Dedifferentiated amniotic fluid mesenchymal stem cell (primary cell): ENCODE measurements around the gene ECE1.
"Not testable (repeated sequence)": the region's sequence is repeated elsewhere in the genome, so short reads cannot be mapped to it uniquely, and the experiment has no call there.

Source experiments
- DNase-seq: peaks from one replicate; pipeline ENCODE4 v3.0.0-alpha.2; 2016; ENCODE audit errors: extremely low spot score

ECE1 gene

DNA sequence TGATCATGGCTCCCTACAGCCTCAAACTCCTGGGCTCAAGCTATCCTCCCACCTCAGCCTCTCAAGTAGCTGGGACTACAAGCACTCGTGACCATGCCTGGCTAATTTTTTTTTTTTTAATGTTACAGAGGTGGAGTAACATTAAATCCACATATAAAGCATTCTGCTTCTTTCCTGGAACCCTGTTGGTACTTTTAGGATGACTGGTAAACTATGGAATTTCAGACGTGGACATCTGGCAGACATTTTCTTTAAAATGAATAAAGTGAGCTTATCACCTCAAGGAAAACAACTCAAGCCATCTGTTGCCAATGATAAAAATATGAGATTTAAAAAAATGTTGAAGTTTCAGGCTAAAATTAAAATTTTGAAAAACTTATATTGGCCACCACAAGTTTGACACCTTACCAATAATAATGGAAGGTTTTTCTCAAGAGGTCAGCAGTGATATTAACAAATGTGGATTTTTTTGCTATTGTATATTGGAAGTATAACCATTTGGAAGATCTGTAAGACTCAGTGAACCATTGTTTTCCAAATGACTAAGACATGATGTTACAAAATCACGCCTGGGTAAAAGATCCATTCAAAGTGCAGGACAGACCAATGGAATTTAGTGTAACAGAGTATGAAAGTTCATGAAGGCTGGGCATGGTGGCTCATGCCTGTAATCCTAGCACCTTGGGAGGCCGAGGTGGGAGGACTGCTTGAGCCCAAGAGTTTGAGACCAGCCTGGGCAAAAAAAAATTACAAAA is 60.8 kb downstream of the ECE1 start:
- DNase-seq = no peak

DNA sequence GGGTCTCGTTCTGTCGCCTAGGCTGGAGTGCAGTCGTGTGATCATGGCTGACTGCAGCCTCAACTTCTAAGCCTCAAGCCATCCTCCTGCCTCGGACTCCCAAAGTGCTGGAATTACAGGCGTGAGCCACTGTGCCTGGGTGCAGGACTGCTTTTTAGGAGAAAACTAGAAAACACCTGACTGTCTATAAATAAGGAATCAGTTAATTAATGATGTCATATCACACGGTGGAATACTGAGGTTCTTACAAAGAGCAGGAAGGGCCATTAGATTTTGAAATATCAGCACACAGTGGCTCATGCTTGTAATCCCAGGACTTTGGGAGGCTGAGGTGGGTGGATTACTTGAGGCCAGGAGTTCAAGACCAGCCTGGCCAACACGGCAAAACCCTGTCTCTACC is 62.0 kb downstream of the ECE1 start:
- DNase-seq = not testable (repeated sequence)

DNA sequence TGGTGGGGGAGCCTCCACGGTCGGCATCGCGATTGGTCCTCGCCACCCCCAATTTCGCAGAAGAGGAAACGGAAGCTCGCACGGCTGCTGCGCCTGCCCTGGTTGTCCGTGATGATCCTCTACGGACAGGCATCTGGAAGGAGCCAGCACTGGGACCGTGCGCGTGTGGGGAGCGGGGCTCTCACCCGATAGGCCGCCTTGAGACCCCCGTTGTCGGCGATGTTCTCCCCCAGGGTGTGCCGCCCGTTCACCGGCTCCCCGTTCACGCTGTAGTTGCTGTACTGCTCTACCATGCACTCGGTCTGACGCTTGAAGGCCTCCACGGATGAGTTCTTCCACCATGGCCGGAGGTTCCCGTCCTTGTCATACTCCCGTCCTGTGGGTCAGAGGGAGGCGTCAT is 65.2 kb downstream of the ECE1 start:
- no peak for DNase-seq

DNA sequence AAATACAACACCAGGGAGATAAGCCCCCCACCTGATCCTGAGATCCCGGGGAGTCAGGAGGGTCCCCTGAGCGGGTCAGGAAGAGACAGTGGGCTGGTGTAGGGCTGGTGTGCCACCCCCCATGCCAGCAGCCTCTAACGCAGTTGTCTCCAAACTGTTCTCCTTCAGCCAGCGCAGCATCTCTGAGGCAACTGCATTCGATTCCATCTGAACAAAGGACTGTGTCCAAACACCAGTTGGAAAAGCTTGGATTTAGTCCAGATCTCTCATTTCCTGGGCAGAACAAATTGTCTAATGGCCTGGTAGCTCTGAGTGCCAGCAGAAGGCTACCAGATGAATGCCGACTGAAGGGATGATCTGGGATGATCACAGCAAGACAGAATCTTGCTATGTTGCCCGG is 69.4 kb downstream of the ECE1 start:
- no peak for DNase-seq

DNA sequence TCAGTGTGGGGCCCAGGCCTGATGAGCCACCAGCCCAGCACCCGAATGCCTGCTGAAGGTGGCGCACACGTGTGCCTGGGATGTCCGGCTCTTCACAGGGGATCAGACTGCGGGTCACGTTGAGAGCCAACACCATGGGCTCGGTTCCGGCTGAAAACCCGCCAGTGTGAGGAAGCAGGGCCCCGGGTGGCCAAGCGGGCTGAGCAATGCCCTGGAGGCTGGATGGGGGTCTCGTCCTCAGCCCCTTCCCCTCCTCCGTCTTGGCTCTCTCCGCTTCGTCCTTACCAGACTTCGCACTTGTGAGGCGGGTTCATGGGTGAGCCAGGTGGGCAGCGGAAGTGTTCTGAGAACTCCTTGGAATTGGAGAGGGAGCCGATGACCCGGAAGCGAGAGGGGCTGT is 70.6 kb downstream of the ECE1 start:
- DNase-seq = no peak

DNA sequence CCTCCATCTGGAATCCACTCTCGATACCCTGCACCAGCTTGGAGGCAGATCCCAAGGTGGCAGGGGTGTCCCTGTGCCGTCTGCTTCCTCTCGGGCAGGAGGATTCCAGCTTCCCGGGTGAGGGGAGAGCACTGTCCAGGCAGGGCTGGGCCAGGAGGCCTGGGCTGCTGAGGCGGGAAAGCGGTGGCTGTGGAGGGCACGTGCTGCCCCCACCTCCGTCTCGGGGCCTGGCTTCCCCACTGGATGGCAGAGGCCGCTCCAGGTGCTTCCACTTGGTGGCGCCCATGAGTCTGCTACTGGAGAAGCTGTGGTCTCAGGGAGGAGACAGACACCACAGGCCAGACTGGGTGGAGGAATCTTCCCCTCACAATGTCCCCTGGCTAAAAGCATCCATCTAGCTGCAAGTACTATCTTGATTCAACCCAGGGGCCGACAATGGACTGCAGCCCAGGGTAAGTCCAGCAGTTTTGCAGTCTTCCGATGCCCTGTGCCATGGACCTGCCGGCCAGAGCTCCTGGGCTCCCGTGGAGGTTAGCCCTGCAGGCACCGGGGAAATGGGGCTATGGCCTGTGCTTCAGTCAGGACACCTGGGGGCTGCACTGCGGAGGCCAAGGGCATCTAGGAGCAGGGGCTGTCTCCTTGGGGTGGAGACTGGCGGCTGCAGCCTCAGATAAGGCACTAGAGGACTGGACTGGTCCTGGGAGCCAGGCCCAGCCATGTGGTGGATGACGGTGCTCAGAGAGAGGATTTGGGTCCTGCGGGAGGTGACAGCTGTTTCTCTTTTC is 72.3 kb downstream of the ECE1 start:
- DNase-seq = no peak

DNA sequence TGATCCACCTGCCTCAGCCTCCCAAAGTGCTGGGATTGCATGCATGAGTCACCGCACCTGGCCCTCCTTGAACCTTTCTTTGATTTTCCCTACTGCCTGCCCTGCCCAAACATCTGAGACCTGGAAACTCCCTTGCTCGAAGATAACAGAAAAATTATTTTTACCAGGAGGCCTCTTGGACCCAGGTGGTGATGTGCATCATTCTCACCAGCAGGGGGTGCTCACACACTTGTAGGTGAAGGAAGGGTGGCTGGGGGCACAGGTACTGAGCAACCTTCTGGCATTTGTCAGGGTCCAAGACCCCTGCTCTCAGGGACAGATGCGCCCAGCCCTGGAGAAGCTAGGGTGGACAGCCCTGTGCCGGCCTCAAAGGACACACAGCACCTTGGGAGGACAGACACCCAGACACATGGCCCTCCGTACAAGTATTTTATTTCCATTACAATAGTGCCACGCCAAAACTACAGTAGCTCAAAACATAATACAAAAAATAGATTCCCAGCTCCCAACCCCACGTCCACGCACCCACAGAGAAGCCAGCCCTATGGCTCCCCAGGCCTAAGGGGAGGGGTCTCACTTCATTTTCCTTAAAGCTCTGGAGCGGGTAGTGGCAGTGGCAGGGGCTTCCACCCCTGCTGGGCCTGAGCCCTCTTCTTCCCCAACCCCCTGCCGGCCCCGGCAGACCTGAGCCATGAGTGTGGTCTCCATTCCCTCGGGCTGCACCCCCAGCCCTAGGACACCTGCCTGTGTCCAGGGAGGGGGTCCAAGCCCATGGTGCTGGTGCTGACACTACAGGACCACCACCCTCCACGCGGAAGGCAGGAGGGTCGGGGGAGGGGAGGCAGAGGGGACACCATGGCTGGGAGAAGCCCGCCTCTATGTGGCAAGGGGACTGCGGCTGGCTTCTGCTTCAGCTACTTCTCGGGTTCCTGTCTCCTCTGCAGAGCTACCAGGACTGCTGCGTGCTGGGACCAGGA is 73.1 kb downstream of the ECE1 start:
- no peak for DNase-seq

DNA sequence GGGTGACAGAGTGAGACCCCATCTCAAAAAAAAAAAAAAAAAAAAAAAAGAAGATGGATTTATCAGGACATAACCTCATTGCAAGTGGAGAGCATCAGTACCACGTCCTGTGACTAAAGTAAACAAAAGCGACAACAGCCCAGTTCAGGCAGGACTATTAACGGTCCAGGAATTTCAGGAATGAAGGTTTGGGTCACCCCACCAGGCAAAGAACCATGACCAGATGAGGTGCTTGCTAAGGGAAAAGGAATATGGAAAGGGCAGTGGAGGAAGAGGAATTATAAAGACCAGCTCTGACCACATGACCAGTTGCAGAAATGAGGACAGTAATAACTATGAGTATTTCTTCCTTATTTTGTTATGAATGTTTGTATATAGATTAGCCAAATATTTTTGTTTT is 78.1 kb downstream of the ECE1 start:
- no peak for DNase-seq

DNA sequence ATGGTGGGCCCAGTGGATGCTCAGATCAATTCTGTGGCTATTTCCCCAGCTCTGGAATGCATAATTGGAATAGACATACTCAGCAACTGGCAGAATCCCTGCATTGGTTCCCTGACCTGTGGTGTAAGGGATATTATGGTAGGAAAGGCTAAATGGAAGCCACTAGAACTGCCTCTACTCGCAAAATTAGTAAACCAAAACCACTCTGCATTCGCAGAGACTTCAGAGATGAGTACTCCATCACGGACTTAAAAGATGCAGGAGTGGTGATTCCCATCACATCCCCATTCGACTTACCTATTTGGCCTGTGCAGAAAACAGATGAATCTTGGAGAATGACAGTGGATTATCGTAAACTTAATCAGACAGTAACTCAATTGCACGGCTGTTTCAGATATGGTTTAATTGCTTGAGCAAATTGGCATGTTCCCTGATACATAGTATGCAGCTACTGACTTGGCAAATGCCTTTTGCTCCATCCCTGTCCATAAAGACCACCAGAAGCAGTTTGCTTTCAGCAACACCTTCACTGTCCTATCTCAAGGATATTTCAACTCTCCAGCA is 82.0 kb downstream of the ECE1 start:
- not testable (repeated sequence) for DNase-seq

DNA sequence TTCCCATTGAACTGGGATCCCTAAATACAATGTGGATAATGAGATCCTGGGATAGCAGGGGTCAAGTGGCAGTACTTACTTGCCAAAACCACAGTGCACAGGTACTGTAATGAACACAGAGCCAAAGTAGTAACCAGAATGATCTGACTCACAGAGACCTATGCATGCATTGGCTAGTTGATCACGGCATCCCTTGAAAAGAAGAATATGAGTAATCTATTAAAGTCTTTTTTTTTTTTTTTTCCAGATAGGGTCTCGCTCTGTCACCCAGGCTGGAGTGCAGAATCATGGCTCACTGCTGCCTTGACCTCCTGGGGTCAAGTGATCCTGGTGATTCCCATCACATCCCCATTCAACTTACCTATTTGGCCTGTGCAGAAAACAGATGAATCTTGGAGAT is 84.1 kb downstream of the ECE1 start:
- no peak for DNase-seq

DNA sequence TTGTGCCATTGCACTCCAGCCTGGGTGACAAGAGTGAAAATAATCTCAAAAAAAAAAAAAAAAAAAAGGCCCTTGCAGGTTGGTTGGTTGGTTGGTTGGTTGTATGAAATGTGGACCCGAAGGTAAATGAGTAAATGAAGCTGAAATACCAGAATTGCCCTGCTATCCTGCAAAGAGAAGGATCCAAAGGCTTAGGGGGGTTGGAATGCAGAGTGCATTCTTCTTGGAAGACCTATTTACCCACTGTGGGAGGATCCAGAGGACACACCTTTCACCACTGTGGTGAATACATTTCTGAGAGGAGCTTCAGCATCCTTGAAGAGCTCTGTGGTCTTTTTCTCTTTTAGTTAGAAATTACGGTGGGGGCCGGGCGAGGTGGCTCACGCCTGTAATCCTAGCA is 84.8 kb downstream of the ECE1 start:
- DNase-seq = no peak

DNA sequence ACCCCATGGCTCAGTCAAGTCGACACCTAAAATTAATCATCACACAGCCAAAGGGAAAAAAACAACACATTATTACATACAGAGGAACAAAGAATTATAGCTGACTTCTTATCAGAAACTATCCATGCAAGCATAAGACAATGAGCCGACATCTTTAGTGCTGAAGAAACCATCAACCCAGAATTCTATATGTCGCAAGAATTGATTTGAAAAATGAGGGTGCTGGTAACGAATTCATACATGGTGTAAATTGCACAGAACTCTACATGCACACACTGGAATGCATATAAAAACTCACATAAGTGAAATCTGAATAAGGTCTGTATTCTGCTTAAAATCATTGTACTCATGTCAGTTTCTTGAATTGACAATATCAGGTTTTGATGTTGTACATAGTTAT is 88.6 kb downstream of the ECE1 start:
- DNase-seq = no peak

DNA sequence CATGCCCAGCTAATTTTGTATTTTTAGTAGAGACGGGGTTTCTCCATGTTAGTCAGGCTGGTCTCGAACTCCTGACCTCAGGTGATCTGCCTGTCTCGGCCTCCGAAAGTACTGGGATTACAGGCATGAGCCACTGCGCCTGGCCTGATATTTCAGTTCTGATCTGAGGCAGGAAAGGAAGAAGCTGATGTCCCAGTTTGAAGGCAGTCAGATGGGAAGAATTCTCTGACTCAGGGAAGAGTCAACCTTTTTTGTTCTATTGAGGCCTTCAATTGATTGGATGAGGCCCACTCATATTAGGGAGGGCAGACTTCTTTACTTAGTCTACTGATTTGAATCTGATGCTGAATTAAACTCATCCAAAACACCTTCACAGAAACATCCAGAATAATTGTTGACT is 89.0 kb downstream of the ECE1 start:
- DNase-seq = not testable (repeated sequence)

DNA sequence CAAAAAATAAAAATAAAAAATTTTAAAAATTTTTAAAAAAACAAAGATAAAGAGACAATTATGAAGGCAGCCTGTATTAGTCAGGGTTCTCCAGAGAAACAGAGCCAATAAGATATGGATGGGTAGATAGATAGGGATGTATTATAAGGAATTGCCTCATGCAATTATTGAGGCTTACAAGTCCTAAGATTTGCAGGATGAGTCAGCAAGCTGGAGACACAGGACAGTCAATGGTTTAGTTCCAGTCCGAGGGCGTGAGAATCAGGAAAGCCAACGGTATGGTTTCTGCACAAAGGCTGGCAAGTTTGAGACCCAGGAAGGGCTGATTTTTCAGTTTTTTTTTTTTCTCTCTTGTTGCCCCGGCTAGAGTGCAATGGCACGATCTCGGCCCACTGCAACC is 89.5 kb downstream of the ECE1 start:
- no peak for DNase-seq

DNA sequence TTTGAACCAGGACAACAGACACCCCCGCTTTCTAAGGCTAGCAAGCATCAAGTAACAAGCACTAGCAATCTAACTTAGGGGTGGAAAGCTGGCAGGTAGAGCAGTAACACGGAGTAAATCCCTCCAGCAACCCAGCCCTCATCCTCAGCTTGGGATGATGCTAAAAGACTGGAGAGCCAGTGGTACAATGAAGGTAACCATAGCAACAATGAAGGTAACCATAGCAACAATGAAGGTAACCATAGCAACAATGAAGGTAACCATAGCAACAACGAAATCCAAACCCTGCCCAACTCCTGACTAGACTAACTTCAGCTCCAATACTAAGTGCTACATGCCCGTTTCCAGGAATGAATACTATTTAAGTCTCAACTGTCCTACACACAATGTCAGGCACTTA is 91.3 kb downstream of the ECE1 start:
- DNase-seq = no peak

DNA sequence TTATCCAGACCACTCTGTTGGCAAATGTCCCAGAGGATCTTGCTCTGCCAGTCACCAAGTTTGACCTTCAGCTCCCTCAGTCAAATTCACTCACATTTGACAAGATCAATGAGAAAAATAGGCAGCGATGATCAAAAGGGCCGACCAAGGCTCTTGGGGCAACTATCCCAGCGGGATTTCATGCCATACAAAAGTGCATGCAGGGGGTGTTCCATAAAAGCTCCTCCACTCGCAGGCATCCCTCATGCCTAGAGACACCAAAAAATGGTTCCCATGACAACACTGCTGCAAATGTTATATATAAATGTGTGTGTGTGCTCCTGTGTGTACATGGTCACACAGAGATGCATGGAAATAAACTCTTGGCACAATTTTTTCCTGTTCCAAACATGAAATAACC is 97.4 kb downstream of the ECE1 start:
- DNase-seq = no peak

DNA sequence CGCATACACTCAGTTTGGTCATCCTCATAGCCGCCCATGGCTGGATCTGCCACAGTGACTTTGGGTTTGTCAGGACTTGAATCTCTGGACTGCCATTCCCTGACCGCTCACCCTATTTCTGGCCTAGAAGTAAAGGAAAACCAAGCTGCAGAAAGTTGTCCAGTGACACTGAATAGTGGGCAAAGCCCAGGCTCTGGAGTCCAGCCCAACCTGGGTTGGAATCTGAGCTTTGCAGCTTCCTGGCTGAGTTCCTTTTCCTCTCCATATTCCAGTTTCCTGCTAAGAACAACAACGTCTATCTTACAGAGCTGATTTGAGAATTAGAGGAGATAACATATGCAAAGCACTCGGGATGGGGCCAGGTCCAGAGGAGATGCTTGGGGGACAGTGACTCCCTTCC is 98.0 kb downstream of the ECE1 start:
- DNase-seq = no peak

DNA sequence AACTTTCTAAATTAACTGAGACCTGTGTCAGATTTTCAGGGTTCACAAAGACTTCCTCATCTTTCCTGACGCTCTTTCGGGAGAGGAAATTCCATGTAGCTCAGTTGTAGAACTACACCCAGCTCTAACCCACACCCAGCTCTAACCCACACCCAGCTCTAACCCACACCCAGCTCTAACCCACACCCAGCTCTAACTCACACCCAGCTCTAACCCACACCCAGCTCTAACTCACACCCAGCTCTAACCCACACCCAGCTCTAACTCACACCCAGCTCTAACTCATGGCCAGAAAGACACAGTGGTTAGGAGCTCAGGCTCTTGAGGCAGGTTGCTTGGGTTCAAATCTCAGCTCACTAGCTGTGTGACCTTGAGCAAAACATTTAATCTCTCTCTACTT is 99.5 kb downstream of the ECE1 start:
- not testable (repeated sequence) for DNase-seq

DNA sequence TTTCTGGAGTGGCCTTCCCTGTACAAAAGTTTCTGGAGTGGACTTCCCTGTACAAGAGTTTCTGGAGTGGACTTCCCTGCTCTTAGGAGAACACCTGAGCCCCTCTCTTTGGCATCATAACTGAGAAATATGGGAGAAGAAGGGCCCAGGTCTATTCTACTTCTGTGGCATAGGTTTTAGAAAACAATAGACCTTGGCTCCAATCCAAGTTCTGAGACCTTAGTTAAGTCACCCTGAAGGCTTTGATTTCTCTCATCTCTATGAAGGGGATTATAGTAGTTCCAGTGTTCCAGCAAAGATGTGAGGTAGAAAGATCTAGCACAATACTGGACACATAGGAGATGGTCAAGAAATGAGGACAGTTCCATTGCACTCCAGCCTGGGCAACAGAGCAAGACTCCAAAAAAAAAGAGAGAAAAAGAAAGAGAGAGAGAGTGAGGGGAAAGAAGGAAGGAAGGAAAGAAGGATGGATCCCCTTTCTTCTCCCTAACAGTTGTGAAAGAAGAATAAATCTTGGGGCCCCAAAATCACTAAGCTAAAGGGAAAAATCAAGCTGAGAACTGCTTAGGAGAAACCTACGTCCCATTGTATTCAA is 100.3 kb downstream of the ECE1 start:
- DNase-seq = no peak

DNA sequence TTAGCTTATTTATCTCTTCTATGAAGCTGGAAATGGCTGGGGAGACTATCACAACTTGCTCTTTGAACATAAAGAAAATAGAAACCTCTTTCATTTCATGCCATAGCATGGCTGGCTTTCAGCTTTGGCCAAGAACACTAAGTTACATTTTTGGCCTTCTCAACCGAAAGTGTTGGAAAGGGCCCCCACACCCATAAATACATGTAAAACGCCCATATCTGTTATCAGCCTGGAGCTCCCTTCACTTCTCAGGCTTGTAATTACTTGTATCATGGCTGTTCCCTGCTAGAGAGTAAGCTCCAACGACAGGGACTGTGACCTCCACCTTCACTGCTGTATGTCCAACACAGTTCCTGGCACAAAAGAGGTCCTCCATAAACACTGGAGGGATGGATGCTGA is 100.8 kb downstream of the ECE1 start:
- no peak for DNase-seq

DNA sequence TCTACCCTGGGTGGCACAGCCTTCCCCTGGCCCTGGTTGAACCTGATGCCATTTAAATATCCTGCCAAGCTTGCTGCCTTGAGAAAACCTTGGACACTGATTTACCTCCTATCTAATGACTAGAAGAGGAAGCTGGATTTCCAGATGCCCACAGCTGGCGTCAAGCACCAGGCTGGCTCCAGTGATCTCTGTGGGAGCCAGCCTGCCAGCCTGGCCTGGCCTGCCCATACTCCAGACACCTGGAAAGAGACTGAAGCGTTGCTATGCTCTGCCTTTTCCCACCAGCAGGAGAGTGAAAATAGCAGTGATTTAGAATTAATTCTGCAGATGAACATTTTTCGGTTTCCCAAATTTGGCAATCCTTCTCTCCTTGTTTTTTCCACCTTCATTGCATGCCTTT is 102.0 kb downstream of the ECE1 start:
- no peak for DNase-seq
